Endothelial cell of umbilical vein (primary cell): ENCODE results near the gene ZNF776. TPM values are rescaled to one million over a fixed set of nuclear protein-coding genes. Genes with fewer than 3 reads are reported as not detected.

Source experiments
- BruUV-seq: library from RNA; stranded (reverse); fragments of 400-500 nt; replicated peaks from 2 replicates; lab custom pipeline; 2021; lab: Mats Ljungman, UMichigan
- CTCF ChIA-PET: fragments of 300-600, 350-600 bp; sonication (Branson Sonifier 250); formaldehyde crosslinking; loops from one replicate; lab custom pipeline; 2021; ENCODE audit warnings: antibody characterized with exemption, inconsistent platforms; lab: Charles Lee
- POLR2A ChIA-PET: fragments of 300-600, 350-600 bp; sonication (Branson Sonifier 250); formaldehyde crosslinking; loops from one replicate; lab custom pipeline; 2021; ENCODE audit warnings: antibody characterized with exemption, inconsistent platforms; lab: Charles Lee
- DNase-seq: peaks from one replicate; pipeline ENCODE4 v3.0.0-alpha.2; 2011; ENCODE audit warnings: low read depth, low spot score
- FAIRE-seq: peaks from 2 replicates; lab custom pipeline; 2011; peaks lifted over from hg19 to GRCh38; lab: Jason Lieb, UNC
- H2AFZ ChIP-seq: 2 replicates; pipeline ENCODE4 v1.6.0; 2012; ENCODE audit warnings: low read depth, low read length, control low read depth, inconsistent platforms
- H3K27ac ChIP-seq: 2 replicates; pipeline ENCODE4 v1.5.1; 2011; ENCODE audit warnings: low read depth, mild to moderate bottlenecking, control low read depth, low read length, moderate library complexity; ENCODE audit not compliant: insufficient read depth
- H3K27me3 ChIP-seq, 2 experiments: 2 replicates each; pipeline versions ENCODE4 v1.6.0 to v1.6.1; 2011; ENCODE audit warnings: low read length in 2 of 2, mixed read lengths in 1 of 2; ENCODE audit not compliant: control insufficient read depth in 2 of 2, insufficient read depth in 2 of 2
- H3K36me3 ChIP-seq, 2 experiments: 2 replicates in 1 of 2; 3 replicates in 1 of 2; pipeline ENCODE4 v1.5.1; 2011; ENCODE audit warnings: low read length in 2 of 2, mild to moderate bottlenecking in 1 of 2, moderate library complexity in 1 of 2; ENCODE audit not compliant: control insufficient read depth in 2 of 2, insufficient read depth in 2 of 2; ENCODE audit errors: extremely low read depth in 1 of 2
- H3K4me1 ChIP-seq: 3 replicates; pipeline ENCODE4 v1.5.1; 2011; ENCODE audit warnings: mild to moderate bottlenecking, low read length; ENCODE audit not compliant: control insufficient read depth, insufficient read depth; ENCODE audit errors: extremely low read depth
- H3K4me2 ChIP-seq: 2 replicates; pipeline ENCODE4 v1.6.1; 2011; ENCODE audit warnings: low read length, control low read depth, mixed read lengths; ENCODE audit not compliant: insufficient read depth
- H3K4me3 ChIP-seq, 3 experiments: fragments of 200-600 bp in 1 of 3; sonication (generic), shearing (Covaris generic) in 1 of 3; replicated peaks in 1 of 3; 2 replicates each; pipeline ENCODE4 v1.5.1; 2011 to 2016; ENCODE audit warnings: control low read depth in 3 of 3, low read length in 3 of 3, mild to moderate bottlenecking in 2 of 3, inconsistent platforms in 1 of 3, low read depth in 1 of 3, moderate library complexity in 1 of 3; ENCODE audit not compliant: insufficient read depth in 1 of 3
- H3K79me2 ChIP-seq: 2 replicates; pipeline ENCODE4 v1.6.0; 2012; ENCODE audit warnings: low read length, inconsistent platforms; ENCODE audit not compliant: control insufficient read depth, insufficient read depth
- H3K9ac ChIP-seq: replicated peaks from 2 replicates; pipeline ENCODE3; 2011; ENCODE audit warnings: low read length, control low read depth; ENCODE audit not compliant: insufficient read depth; ENCODE audit errors: extremely low read depth
- H3K9me1 ChIP-seq: replicated peaks from 3 replicates; pipeline ENCODE4 v1.6.0; 2011; ENCODE audit warnings: mild to moderate bottlenecking, low read length; ENCODE audit not compliant: control insufficient read depth, insufficient read depth; ENCODE audit errors: extremely low read depth
- H3K9me3 ChIP-seq: replicated peaks from 2 replicates; pipeline ENCODE4 v1.5.1; 2012; ENCODE audit warnings: low read length, inconsistent platforms; ENCODE audit not compliant: control insufficient read depth, insufficient read depth
- H4K20me1 ChIP-seq: replicated peaks from 2 replicates; pipeline ENCODE3; 2011; ENCODE audit warnings: mild to moderate bottlenecking, low read length; ENCODE audit not compliant: control insufficient read depth, insufficient read depth; ENCODE audit errors: extremely low read depth
- CTCF ChIP-seq, 2 donors: IDR thresholded peaks; 1 replicate in 1 of 2; 2 replicates in 1 of 2; pipeline ENCODE4 v1.5.1; 2011; ENCODE audit warnings: low read length in 2 of 2, mild to moderate bottlenecking in 2 of 2, moderate library complexity in 2 of 2, control low read depth in 1 of 2, inconsistent platforms in 1 of 2, low read depth in 1 of 2; ENCODE audit not compliant: insufficient read depth in 1 of 2; ENCODE audit errors: extremely low read depth in 1 of 2
- EZH2 ChIP-seq: IDR thresholded peaks from 2 replicates; pipeline ENCODE4 v1.6.1; 2012; ENCODE audit warnings: borderline replicate concordance, low read depth, mild to moderate bottlenecking, moderate library complexity, low read length, inconsistent platforms; ENCODE audit not compliant: severe bottlenecking
- FOS ChIP-seq: IDR thresholded peaks from 2 replicates; pipeline ENCODE4 v1.6.1; 2011; ENCODE audit warnings: mild to moderate bottlenecking, low read length, moderate library complexity, borderline replicate concordance; ENCODE audit not compliant: insufficient read depth
- GATA2 ChIP-seq: IDR thresholded peaks from 2 replicates; pipeline ENCODE4 v1.7.0; 2011; ENCODE audit warnings: low read depth, mild to moderate bottlenecking, moderate library complexity, mixed read lengths, low read length; ENCODE audit not compliant: insufficient read length, insufficient read depth
- JUN ChIP-seq: IDR thresholded peaks from 2 replicates; pipeline ENCODE4 v1.6.1; 2011; ENCODE audit warnings: borderline replicate concordance, low read depth; ENCODE audit not compliant: insufficient read length, insufficient read depth
- MAX ChIP-seq: IDR thresholded peaks from 2 replicates; pipeline ENCODE4 v1.6.1; 2011; ENCODE audit not compliant: insufficient read depth, insufficient read length
- MYC ChIP-seq: IDR thresholded peaks from one replicate; pipeline ENCODE4 v1.6.1; 2011; ENCODE audit warnings: mild to moderate bottlenecking, low read depth, low read length
- POLR2A ChIP-seq: IDR thresholded peaks from 2 replicates; pipeline ENCODE4 v1.6.1; 2012; ENCODE audit warnings: low read depth, mild to moderate bottlenecking, control low read depth, low read length
- POLR2AphosphoS5 ChIP-seq: IDR thresholded peaks from 2 replicates; pipeline ENCODE4 v1.6.1; 2012; ENCODE audit warnings: low read depth, mild to moderate bottlenecking, control low read depth, low read length, moderate library complexity; ENCODE audit not compliant: insufficient read depth
- dilution Hi-C: fragments of 300-500 bp; cut with MboI; formaldehyde crosslinking; loops from one replicate; pipeline ENCODE4 v1.15.0; 2019; ENCODE audit warnings: low sequenced_read_pairs; ENCODE audit not compliant: extremely low pct_ligation_motif_present
- intact Hi-C: fragments of 100-400 bp; cut with micrococcal nuclease; formaldehyde crosslinking; loops from one replicate; pipeline ENCODE4 v1.10.0; 2022
- polyA plus RNA-seq, 4 experiments: library from polyadenylated mRNA; depleted of rRNA in 3 of 4; stranded (reverse) in 3 of 4; unstranded in 1 of 4; fragments of >200 nt; gene quantifications; 2 replicates each; pipeline versions ENCODE4 v1.2.1 to v1.2.3, GENCODE V29; 2011 to 2012; ENCODE audit warnings: missing spikeins in 1 of 4
- total RNA-seq: library from RNA; stranded (reverse); gene quantifications from 2 replicates; pipeline ENCODE4 v1.2.3, GENCODE V29; 2021

ZNF776 gene
- total and polyA plus RNA-seq, 2 donors (not counting 3 experiments of a cell fraction or from before 2014, with no cell fraction given): 5.7 to 12.1 TPM

GRCh38 chr19:57747472-57747807 is 825 bp downstream of the ZNF776 start:
- DNase-seq: no peak
- Histone ChIP-seq H3K4me1 (peaks cover 3% of the 10 kb centered on the region), H3K9me3 (peaks cover under 1% of the 10 kb centered on the region), H3K4me2 (peak overlapping the region; percentile 74), H3K4me3 (peak overlapping the region; percentile 62 to 82 (median 70)), H3K79me2 (peaks cover 29% of the 10 kb centered on the region), H2AFZ (no peak overlapping the region), H3K27ac (no peak overlapping the region), H3K36me3 (peaks cover 4 to 22% of the 10 kb centered on the region in 2 experiments), H4K20me1 (no peaks in the 10 kb centered on the region), H3K9ac (peak overlapping the region; percentile 70), H3K9me1 (no peaks in the 10 kb centered on the region), H3K27me3 (no peaks in the 10 kb centered on the region)
- BruUV-seq: no TSS peak
- POLR2A ChIA-PET: no interaction called here
- intact Hi-C loops (no loop called here), dilution Hi-C loops (no loop called here)
- CTCF ChIA-PET: no interaction called here
- TF ChIP-seq POLR2A: no peak
- no peak for TF ChIP-seq MYC
- TF ChIP-seq EZH2: no peak
- TF ChIP-seq JUN: no peak
- TF ChIP-seq CTCF (IDR thresholded peaks at IDR 0.05; ENCODE audit: extremely low read depth in 1 of 2, insufficient read depth in 1 of 2, low read depth in 1 of 2, low read length in 2 of 2): no peak
- TF ChIP-seq MAX: no peak
- no peak for TF ChIP-seq GATA2
- no peak for TF ChIP-seq POLR2AphosphoS5
- no peak for TF ChIP-seq FOS
- peak; percentile 31 for FAIRE-seq
